Left ventricle myocardium inferior (tissue), 1 donor: ENCODE results near the gene KANK2. TPM values are rescaled to one million over a fixed set of nuclear protein-coding genes. Genes with fewer than 3 reads are reported as not detected.
A peak's percentile ranks its signal among the peaks of the same experiment; 100 is the strongest.
"Not testable (repeated sequence)": the region's sequence is repeated elsewhere in the genome, so short reads cannot be mapped to it uniquely, and the experiment has no call there.

Source experiments
- DNase-seq: peaks from one replicate; pipeline ENCODE4 v3.0.0-alpha.2; 2020
- H3K27ac ChIP-seq: fragments of 200-600 bp; replicated peaks from 2 replicates; pipeline ENCODE4 v1.8.0; 2021
- H3K27me3 ChIP-seq: fragments of 200-600 bp; 2 replicates; pipeline ENCODE4 v1.8.0; 2021; ENCODE audit warnings: low read depth
- H3K36me3 ChIP-seq: fragments of 200-600 bp; 2 replicates; pipeline ENCODE4 v1.8.0; 2021
- H3K4me1 ChIP-seq: fragments of 200-600 bp; 2 replicates; pipeline ENCODE4 v1.8.0; 2021
- H3K4me3 ChIP-seq: fragments of 200-600 bp; 2 replicates; pipeline ENCODE4 v1.8.0; 2021; ENCODE audit warnings: mild to moderate bottlenecking, moderate library complexity
- H3K9me3 ChIP-seq: fragments of 200-600 bp; replicated peaks from 2 replicates; pipeline ENCODE4 v1.8.0; 2021
- intact Hi-C: fragments of 100-400 bp; cut with micrococcal nuclease; formaldehyde crosslinking; loops from one replicate; pipeline ENCODE4 v1.11.0; 2022
- total RNA-seq: library from RNA; stranded (reverse); fragmentation: NEBNext Ultra II Directional; extraction: Animal tissue kit (Norgen Biotek cat#: 25700); gene quantifications from one replicate; pipeline ENCODE4 v1.2.1, GENCODE V29; 2021
- TF ChIP-seq, protein P1 (sequence below): fragments of 200-600 bp; IDR thresholded peaks from 2 replicates; pipeline ENCODE4 v1.8.0; 2021; ENCODE audit warnings: antibody characterized with exemption, mild to moderate bottlenecking, borderline replicate concordance
- donor health status: DM: no; HTN: yes; CAD: no; lungs with severe emphysema.

KANK2 gene
- total RNA-seq, 1 donor from 2014 or later: 326 TPM

DNA sequence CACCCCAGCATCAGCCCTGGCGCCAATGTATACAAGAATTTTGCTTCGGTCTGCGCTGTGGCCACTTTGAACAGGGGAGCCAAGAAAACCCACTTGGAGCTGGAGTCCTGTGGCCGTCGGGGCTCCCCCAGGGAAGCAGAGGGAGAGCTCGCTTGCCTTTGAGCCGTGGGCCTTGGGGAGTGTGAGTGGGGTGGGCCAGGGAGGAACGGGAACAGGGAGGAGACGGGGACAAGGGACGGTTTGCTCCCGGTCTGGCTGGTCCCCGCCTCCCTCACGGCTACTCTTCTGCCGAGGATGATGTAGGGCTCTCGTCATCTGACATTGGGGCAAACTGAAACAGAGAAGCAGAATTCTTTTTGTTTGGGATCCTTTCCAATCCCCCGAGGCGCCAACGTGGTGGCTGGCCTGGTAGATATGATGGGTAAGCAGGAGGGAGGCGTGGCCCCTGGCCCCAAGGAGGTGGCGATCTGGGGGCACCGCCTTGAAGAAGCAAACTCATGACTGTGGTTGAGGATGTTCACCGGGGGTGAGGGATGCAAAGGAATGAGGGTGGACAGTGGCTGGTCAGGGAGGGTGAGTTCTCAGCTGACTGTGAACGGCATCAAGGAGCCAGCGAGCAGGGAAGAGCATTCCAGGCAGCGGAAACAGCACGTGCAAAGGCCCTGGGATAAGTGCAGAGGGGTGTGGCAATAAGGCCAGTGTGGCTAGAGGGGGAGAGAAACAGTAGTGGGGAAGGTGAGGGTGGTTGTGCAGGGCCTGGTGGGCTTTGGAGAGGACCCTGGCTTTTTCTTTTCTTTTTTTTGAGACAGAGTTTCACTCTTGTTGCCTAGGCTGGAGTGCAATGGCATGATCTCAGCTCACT, 30.8 kb downstream of the KANK2 start:
- H3K4me1 ChIP-seq: peaks cover 50% of the 10 kb centered on the region
- H3K36me3 ChIP-seq: peaks cover 75% of the 10 kb centered on the region
- peak overlapping the region; percentile 86 for H3K27ac ChIP-seq
- peak; percentile 51 for DNase-seq
- H3K9me3 ChIP-seq: no peaks in the 10 kb centered on the region
- intact Hi-C loops: no loop called here
- H3K27me3 ChIP-seq: no peaks in the 10 kb centered on the region
- TF ChIP-seq, protein P1, sequence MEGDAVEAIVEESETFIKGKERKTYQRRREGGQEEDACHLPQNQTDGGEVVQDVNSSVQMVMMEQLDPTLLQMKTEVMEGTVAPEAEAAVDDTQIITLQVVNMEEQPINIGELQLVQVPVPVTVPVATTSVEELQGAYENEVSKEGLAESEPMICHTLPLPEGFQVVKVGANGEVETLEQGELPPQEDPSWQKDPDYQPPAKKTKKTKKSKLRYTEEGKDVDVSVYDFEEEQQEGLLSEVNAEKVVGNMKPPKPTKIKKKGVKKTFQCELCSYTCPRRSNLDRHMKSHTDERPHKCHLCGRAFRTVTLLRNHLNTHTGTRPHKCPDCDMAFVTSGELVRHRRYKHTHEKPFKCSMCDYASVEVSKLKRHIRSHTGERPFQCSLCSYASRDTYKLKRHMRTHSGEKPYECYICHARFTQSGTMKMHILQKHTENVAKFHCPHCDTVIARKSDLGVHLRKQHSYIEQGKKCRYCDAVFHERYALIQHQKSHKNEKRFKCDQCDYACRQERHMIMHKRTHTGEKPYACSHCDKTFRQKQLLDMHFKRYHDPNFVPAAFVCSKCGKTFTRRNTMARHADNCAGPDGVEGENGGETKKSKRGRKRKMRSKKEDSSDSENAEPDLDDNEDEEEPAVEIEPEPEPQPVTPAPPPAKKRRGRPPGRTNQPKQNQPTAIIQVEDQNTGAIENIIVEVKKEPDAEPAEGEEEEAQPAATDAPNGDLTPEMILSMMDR: no peak
- no peak overlapping the region for H3K4me3 ChIP-seq

DNA sequence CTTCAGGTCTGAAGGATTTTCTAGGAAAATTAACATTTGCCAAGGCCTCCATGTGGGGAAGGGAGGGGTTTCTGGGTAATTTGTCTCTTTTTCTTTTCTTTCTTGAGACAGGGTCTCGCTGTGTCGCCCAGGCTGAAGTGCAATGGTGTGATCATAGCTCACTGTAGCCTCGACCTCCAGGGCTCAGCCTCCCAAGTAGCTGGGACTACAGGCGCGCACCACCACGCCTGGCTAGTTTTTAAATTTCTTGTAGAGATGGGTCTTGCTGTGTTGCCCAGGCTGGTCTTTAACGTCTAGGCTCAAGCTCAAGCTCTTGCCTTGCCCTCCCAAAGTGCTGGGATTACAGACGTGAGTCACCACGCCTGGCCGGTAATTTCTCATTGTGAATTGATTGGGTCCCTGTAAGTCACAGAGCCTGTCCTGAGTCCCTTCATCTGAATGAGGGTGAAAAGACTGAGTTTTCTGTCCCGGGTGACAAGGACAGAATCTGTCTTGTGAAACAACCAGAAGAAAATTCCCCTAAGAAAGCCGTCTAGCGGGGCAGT, 31.8 kb downstream of the KANK2 start:
- Histone ChIP-seq H3K27me3 (no peaks in the 10 kb centered on the region), H3K27ac (peak overlapping the region; percentile 86), H3K36me3 (peaks cover 66% of the 10 kb centered on the region), H3K4me3 (peak overlapping the region; percentile 33), H3K4me1 (peaks cover 50% of the 10 kb centered on the region), H3K9me3 (peaks cover 7% of the 10 kb centered on the region)
- intact Hi-C loops: no loop called here
- TF ChIP-seq, protein P1: no peak
- no peak for DNase-seq

DNA sequence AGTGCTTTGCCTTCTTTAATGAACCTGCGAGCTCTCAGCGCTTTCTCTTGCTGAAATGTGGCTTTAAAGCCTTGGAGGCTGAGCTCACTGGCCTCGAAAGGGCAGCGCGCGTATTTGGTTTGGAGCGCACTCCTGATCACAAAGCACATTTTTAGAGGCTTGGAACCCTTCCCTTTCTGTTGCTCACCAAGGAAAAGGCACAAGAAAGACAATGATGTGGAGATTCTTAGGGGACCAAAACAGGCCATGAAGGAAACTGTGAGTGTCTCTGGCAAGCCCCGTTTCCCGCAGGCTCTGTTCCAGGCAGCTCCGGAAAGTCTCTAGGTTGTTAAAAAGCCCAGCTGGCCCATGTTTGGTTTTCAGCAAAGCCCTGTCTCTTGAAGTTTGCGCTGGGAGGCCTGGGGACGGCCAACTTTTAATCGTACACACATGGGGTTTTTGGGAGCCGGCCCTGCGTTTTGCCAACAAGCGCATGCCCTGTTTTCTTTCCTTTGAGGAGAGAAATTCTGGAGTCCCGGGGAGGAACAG, 32.4 kb downstream of the KANK2 start:
- DNase-seq: peak; percentile 89
- intact Hi-C loops: no loop called here
- peaks cover 12% of the 10 kb centered on the region for H3K9me3 ChIP-seq
- TF ChIP-seq, protein P1: no peak
- no peaks in the 10 kb centered on the region for H3K27me3 ChIP-seq
- peaks cover 48% of the 10 kb centered on the region for H3K4me1 ChIP-seq
- peaks cover 59% of the 10 kb centered on the region for H3K36me3 ChIP-seq
- H3K4me3 ChIP-seq: peak overlapping the region; percentile 33
- peak overlapping the region; percentile 86 for H3K27ac ChIP-seq

DNA sequence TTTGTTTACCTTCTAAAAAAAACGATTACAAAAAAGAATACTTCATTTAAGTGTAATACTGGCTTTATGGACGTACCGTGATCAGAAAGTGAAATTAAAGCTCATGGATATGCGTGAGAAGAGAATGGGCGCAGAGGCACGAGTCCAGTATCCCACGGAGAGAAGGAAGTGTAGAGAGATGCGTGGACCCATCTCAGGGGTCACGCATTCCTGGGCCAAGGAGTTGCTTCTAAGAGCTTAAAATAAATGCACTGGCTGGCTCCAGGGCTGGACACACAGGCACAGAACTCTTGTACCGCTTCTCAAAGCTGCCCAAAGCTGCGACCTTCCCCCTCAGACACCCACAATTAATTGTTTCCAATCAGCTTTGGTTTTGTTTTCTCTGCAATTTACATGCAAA, 33.0 kb downstream of the KANK2 start:
- peaks cover 53% of the 10 kb centered on the region for H3K36me3 ChIP-seq
- DNase-seq: no peak
- peak overlapping the region; percentile 33 for H3K4me3 ChIP-seq

DNA sequence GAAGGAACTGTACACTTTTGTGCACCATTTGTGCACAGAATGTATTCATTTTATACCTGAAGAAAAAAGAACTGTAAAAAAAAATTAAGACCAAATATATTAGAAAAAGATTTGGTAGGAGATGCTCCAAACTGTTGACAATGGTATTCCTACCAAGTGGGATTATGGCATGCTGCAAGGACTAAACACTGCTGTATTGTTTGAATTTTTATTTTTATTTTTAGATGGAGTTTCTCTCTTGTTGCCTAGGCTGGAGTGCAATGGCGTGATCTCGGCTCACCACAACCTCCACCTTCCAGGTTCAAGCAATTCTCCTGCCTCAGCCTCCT, 36.9 kb downstream of the KANK2 start:
- intact Hi-C loops, DNase-seq, H3K4me3 ChIP-seq, H3K27me3 ChIP-seq: not testable (repeated sequence)
- peaks cover 64% of the 10 kb centered on the region for H3K4me1 ChIP-seq
- peaks cover 12% of the 10 kb centered on the region for H3K9me3 ChIP-seq
- peak overlapping the region; percentile 89 for H3K27ac ChIP-seq
- H3K36me3 ChIP-seq: peaks cover 14% of the 10 kb centered on the region

More for the DNA sequence above, 33.0 kb downstream of the KANK2 start:
- TF ChIP-seq, protein P1: no peak
- Histone ChIP-seq H3K27ac (peak overlapping the region; percentile 86), H3K9me3 (peaks cover 12% of the 10 kb centered on the region), H3K27me3 (no peaks in the 10 kb centered on the region), H3K4me1 (peaks cover 48% of the 10 kb centered on the region)
- intact Hi-C loops: no loop called here
